GM19328 (cell line): ENCODE data around the gene FRAT2.
A peak's percentile ranks its signal among the peaks of the same experiment; 100 is the strongest.
"Not testable (repeated sequence)": the region's sequence is repeated elsewhere in the genome, so short reads cannot be mapped to it uniquely, and the experiment has no call there.

Experiments
- ATAC-seq: cut with Tn5 transposase; IDR thresholded peaks from one replicate; pipeline ENCODE4 v1.9.1; 2021; ENCODE audit warnings: mild to moderate bottlenecking, moderate library complexity; ENCODE audit not compliant: unreplicated experiment

FRAT2 gene

GRCh38 chr10:97292862-97293198 is 41.7 kb downstream of the FRAT2 start:
- no peak for ATAC-seq

- peak; percentile 97 for ATAC-seq
Observed at GRCh38 chr10:97292097-97292861, 42.2 kb downstream of the FRAT2 start, which contains the start of gene ARHGAP19. Gene ARHGAP19, minus strand, starts transcription at chr10:97292637. Its CDS starts 10 bp downstream, at chr10:97292627.

DNA sequence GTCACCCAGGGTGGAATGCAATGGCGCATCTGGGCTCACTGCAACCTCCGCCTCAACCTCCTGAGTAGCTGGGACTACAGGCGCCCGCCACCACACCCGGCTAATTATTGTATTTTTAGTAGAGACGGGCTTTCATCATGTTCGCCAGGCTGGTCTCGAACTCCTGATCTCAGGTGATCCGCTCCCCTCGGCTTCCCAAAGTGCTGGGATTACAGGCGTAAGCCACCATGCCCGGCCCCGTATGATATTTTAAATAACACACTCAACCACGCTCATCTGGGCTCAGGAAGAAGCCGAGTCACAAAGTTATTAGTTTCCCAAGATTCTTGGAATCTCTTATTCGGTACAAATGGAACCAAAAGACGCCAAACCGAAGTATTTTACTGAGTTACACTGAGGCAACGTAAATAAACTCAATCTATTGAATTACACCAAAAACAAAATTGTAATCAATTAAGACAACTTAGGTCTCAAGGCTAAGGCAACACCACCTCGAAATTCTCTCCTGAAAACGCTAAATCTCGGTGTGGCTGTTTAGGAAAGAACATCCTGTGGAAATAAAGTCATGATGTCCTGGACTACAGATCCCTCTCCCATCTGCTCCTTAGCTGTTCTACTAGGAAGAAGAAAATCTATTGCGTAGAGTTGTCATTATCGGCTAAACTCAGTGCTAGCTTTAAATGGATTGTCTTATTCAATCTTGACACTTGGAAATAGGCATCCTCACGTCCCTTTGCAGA is 43.0 kb downstream of the FRAT2 start:
- ATAC-seq: no peak

DNA sequence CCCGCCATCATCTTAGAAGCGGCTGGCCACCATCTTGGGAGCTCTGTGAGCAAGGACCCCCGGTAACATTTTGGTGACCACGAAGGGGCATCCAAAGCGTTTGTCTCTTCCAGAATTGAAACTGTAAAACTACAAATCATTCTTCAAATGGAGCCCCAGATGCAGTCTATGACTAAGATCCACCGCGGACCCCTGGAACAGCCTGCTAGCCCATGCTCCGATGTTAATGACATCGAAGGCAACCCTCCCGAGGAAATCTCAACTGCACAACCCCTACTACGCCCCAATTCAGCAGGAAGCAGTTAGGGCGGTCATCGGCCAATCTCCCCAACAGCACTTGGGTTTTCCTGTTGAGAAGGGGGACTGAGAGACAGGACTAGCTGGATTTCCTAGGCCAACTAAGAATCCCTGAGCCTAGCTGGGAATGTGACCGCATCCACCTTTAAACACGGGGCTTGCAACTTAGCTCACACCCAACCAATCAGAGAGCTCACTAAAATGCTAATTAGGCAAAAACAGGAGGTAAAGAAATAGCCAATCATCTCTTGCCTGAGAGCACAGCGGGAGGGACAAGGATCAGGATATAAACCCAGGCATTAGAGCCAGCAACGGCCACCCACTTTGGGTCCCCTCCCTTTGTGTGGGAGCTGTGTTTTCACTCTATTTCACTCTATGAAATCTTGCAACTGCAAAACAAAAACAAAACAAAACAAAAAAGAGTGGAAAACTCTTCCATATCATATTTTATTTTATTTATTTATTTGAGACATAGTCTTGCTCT is 43.8 kb downstream of the FRAT2 start:
- not testable (repeated sequence) for ATAC-seq

- not testable (repeated sequence) for ATAC-seq
Observed at GRCh38 chr10:97290076-97290475, 44.5 kb downstream of the FRAT2 start.
